GM21786 (cell line): ENCODE measurements around the gene MACF1.

Experiments used
- ATAC-seq: cut with Tn5 transposase; IDR thresholded peaks from one replicate; pipeline ENCODE4 v1.9.1; 2021; ENCODE audit not compliant: unreplicated experiment

Gene MACF1

GRCh38 chr1:39292401-39292800 is 87.9 kb downstream of the MACF1 start:
- no peak for ATAC-seq

- no peak for ATAC-seq
These were observed 89.0 kb downstream of the MACF1 start for GRCh38 chr1:39293375-39294070.

GRCh38 chr1:39294531-39294930 is 90.0 kb downstream of the MACF1 start:
- no peak for ATAC-seq

- ATAC-seq: no peak
These were observed 91.4 kb downstream of the MACF1 start for GRCh38 chr1:39295901-39296300.

GRCh38 chr1:39297551-39297950 is 93.1 kb downstream of the MACF1 start:
- no peak for ATAC-seq

- ATAC-seq: no peak
These were observed 97.1 kb downstream of the MACF1 start for GRCh38 chr1:39301606-39302005.

- no peak for ATAC-seq
These were observed 101.1 kb downstream of the MACF1 start for GRCh38 chr1:39305555-39305954.

- no peak for ATAC-seq
These were observed 105.5 kb downstream of the MACF1 start for GRCh38 chr1:39310015-39310414.

- no peak for ATAC-seq
These were observed 106.2 kb downstream of the MACF1 start for GRCh38 chr1:39310691-39311090.

GRCh38 chr1:39317111-39317510 is 112.6 kb downstream of the MACF1 start:
- ATAC-seq: no peak

- no peak for ATAC-seq
These were observed 113.6 kb downstream of the MACF1 start for GRCh38 chr1:39317910-39318633.

GRCh38 chr1:39321979-39322378 is 117.5 kb downstream of the MACF1 start:
- no peak for ATAC-seq

- no peak for ATAC-seq
These were observed 117.9 kb downstream of the MACF1 start for GRCh38 chr1:39322431-39322830.

GRCh38 chr1:39324888-39325287 is 120.4 kb downstream of the MACF1 start:
- no peak for ATAC-seq

GRCh38 chr1:39326836-39327235 is 122.3 kb downstream of the MACF1 start:
- no peak for ATAC-seq

- ATAC-seq: no peak
These were observed 123.6 kb downstream of the MACF1 start for GRCh38 chr1:39328095-39328494.

GRCh38 chr1:39328586-39329121 is 124.2 kb downstream of the MACF1 start:
- ATAC-seq: no peak

- ATAC-seq: no peak
These were observed 127.2 kb downstream of the MACF1 start for GRCh38 chr1:39331647-39332046.

- ATAC-seq: no peak
These were observed 127.8 kb downstream of the MACF1 start for GRCh38 chr1:39332291-39332690.

GRCh38 chr1:39332828-39333227 is 128.3 kb downstream of the MACF1 start:
- no peak for ATAC-seq

- no peak for ATAC-seq
These were observed 128.8 kb downstream of the MACF1 start for GRCh38 chr1:39333296-39333695.

- ATAC-seq: no peak
These were observed 130.7 kb downstream of the MACF1 start for GRCh38 chr1:39335216-39335615.
